BJ (cell line): ENCODE data around the gene RNASE4. TPM values are rescaled to one million over a fixed set of nuclear protein-coding genes. Genes with fewer than 3 reads are reported as not detected.

Experiments
- CTCF ChIA-PET: fragments of 350-600 bp; formaldehyde crosslinking; extraction: SDS; loops from one replicate; lab custom pipeline; 2021; ENCODE audit warnings: antibody characterized with exemption, inconsistent platforms; lab: Yijun Ruan, JAX
- POLR2A ChIA-PET: fragments of 300-600 bp; sonication (Branson Sonifier 250); formaldehyde crosslinking; extraction: SDS; loops from one replicate; lab custom pipeline; 2021; ENCODE audit warnings: antibody characterized with exemption; lab: Charles Lee
- DNase-seq: peaks from one replicate; pipeline ENCODE4 v3.0.0-alpha.2; 2011; ENCODE audit warnings: low read depth
- H3K27me3 ChIP-seq: 2 replicates; pipeline ENCODE4 v1.6.0; 2011; ENCODE audit warnings: low read length; ENCODE audit not compliant: control insufficient read depth, insufficient read depth
- H3K36me3 ChIP-seq: 2 replicates; pipeline ENCODE4 v1.5.1; 2011; ENCODE audit warnings: low read length; ENCODE audit not compliant: control insufficient read depth, insufficient read depth
- H3K4me3 ChIP-seq: 2 replicates; pipeline ENCODE4 v1.5.1; 2011; ENCODE audit warnings: low read depth, mild to moderate bottlenecking, control low read depth, low read length
- CTCF ChIP-seq: IDR thresholded peaks from 2 replicates; pipeline ENCODE4 v1.5.1; 2011; ENCODE audit warnings: low read depth, mild to moderate bottlenecking, control low read depth, inconsistent platforms, low read length, moderate library complexity; ENCODE audit not compliant: insufficient read depth
- polyA plus RNA-seq: library from polyadenylated mRNA; depleted of rRNA; stranded (reverse); fragments of >200 nt; gene quantifications from 2 replicates; pipeline ENCODE4 v1.2.3, GENCODE V29; 2011

The RNASE4 gene
- polyA plus RNA-seq, 1 experiment, result 42.4 TPM

DNA sequence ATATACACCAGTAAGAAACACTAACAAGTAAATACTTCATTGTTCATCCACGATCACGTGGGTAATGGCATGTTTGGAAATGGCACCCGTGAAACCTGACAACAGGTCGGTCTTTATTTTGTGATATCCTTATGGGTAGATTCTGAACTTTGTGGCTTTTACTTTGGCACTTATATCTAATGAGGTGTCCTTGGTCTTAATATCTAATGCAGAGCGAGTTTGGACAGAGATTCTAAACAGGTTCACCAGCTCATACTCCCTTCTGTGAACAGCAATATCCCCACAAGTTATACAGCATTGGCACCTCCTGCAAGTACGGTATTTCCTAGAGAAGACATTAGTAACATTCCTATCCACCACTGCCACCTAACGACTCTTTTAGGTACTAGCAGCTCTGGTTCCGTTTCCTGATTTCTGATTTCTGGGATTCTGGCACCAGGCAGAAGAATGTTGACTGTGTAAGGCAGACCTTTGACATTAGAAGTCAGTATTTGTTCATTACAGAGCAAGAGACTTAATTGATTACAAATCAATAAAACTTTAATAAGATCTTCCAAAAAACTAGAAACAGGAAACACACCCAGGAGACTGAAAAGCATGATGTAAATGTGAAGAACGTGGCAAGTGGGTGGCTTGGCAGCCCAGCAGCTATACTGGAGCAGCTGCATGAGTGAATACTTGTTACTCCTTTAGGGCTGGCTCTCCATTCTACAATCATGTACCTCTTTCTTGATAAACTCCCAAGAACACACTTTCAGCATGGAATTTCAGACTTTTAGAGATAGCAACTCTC lies 6.7 kb downstream of the RNASE4 start:
- no peak overlapping the region for H3K4me3 ChIP-seq
- TF ChIP-seq CTCF, result peak; percentile 80
- DNase-seq, result no peak
- ChIA-PET CTCF (interaction anchor here (0.5 to 2.9 kb wide), 30 partner anchors 9 to 417 kb away, joined by 3 to 19 read pairs (median 4); partner anchors contain the start of gene PARP2), POLR2A (no interaction called here)
- peaks cover 1% of the 10 kb centered on the region; the same call in 1 of the 2 replicates for H3K36me3 ChIP-seq
- no peaks in the 10 kb centered on the region for H3K27me3 ChIP-seq

- POLR2A ChIA-PET, result no interaction called here
- DNase-seq, result no peak
- CTCF ChIA-PET, result interaction anchor here (1.4 to 2.9 kb wide), 10 partner anchors 8 to 279 kb away, joined by 3 to 19 read pairs (median 7); no protein-coding TSS in a partner anchor
- Histone ChIP-seq H3K36me3 (peaks cover 1% of the 10 kb centered on the region; the same call in 1 of the 2 replicates), H3K4me3 (no peak overlapping the region), H3K27me3 (no peaks in the 10 kb centered on the region)
- no peak for TF ChIP-seq CTCF
Observed at GRCh38 chr14:20692116-20692751, 7.9 kb downstream of the RNASE4 start.

- Histone ChIP-seq H3K27me3 (no peaks in the 10 kb centered on the region), H3K36me3 (peaks cover 1% of the 10 kb centered on the region; the same call in 1 of the 2 replicates), H3K4me3 (no peak overlapping the region)
- DNase-seq, result no peak
- CTCF ChIA-PET, result interaction anchor here (0.7 to 3.6 kb wide), 8 partner anchors 10 to 235 kb away, joined by 3 to 16 read pairs (median 4); partner anchors contain the start of gene RNASE4
- no peak for TF ChIP-seq CTCF
- POLR2A ChIA-PET, result no interaction called here
Observed at GRCh38 chr14:20696764-20697163, 12.4 kb downstream of the RNASE4 start.

- POLR2A ChIA-PET, result no interaction called here
- no peaks in the 10 kb centered on the region for H3K27me3 ChIP-seq
- no peak for DNase-seq
- peak; percentile 65 for TF ChIP-seq CTCF
- peaks cover 1% of the 10 kb centered on the region; the same call in 1 of the 2 replicates for H3K36me3 ChIP-seq
- CTCF ChIA-PET, result interaction anchor here (0.7 to 3.6 kb wide), 9 partner anchors 10 to 234 kb away, joined by 3 to 16 read pairs (median 4); partner anchors contain the start of gene RNASE4
- H3K4me3 ChIP-seq, result no peak overlapping the region
Observed at GRCh38 chr14:20697273-20698017, 13.1 kb downstream of the RNASE4 start.

DNA sequence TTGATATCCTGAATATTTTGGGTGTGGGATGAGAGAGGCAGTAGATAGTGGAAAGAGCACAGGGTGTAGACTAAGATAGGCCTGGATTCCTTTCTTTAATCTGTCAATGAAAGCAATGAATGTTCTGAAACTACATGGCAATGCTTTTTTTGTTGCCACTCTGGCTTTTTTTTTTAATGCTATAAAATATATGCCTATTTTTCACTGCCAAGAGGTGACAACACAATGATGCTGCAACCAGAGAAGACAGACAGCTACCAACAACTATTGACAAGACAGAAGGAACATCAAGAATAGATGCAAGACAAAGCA lies 13.6 kb downstream of the RNASE4 start:
- no peak for TF ChIP-seq CTCF
- Histone ChIP-seq H3K27me3 (no peaks in the 10 kb centered on the region), H3K4me3 (no peak overlapping the region), H3K36me3 (peaks cover 1% of the 10 kb centered on the region; the same call in 1 of the 2 replicates)
- ChIA-PET POLR2A (no interaction called here), CTCF (interaction anchor here (0.9 to 1.2 kb wide), 2 partner anchors 158 to 161 kb away, joined by 3 to 5 read pairs; no protein-coding TSS in a partner anchor)
- no peak for DNase-seq
